BLaER1 treated with 17β-estradiol and CSF1 and Interleukin-3, amounts not matched to agents 10 nM and 100 nM (cell line): Measurements from ENCODE around the gene EPB41L4B.
"Not testable (repeated sequence)": the region's sequence is repeated elsewhere in the genome, so short reads cannot be mapped to it uniquely, and the experiment has no call there.

Experiments
- H3K27ac ChIP-seq, 11 experiments: shearing (Covaris generic); formaldehyde crosslinking; 2 replicates each; pipeline ENCODE4 v1.8.1; 2022
- H3K27me3 ChIP-seq, 11 experiments: shearing (Covaris generic); formaldehyde crosslinking; 2 replicates each; pipeline ENCODE4 v1.8.1; 2022
- H3K36me3 ChIP-seq, 11 experiments: shearing (Covaris generic); formaldehyde crosslinking; 2 replicates each; pipeline ENCODE4 v1.8.1; 2022
- H3K4me1 ChIP-seq, 10 experiments: shearing (Covaris generic); formaldehyde crosslinking; 2 replicates each; pipeline ENCODE4 v1.8.1; 2022
- H3K4me2 ChIP-seq, 11 experiments: shearing (Covaris generic); formaldehyde crosslinking; 2 replicates each; pipeline ENCODE4 v1.8.1; 2022
- H3K4me3 ChIP-seq, 10 experiments: shearing (Covaris generic); formaldehyde crosslinking; 2 replicates each; pipeline ENCODE4 v1.8.1; 2022
- H3K9ac ChIP-seq, 11 experiments: shearing (Covaris generic); formaldehyde crosslinking; 2 replicates each; pipeline ENCODE4 v1.8.1; 2022
- H3K9me3 ChIP-seq, 11 experiments: shearing (Covaris generic); formaldehyde crosslinking; replicated peaks in 1 of 11; 2 replicates each; pipeline ENCODE4 v1.8.1; 2022
- H4K20me1 ChIP-seq, 11 experiments: shearing (Covaris generic); formaldehyde crosslinking; 2 replicates each; pipeline ENCODE4 v1.8.1; 2022
- Cebpa-rat ChIP-seq, 11 experiments: shearing (Covaris generic); IDR thresholded peaks; 2 replicates each; pipeline ENCODE4 v1.8.1; 2022

EPB41L4B gene

DNA sequence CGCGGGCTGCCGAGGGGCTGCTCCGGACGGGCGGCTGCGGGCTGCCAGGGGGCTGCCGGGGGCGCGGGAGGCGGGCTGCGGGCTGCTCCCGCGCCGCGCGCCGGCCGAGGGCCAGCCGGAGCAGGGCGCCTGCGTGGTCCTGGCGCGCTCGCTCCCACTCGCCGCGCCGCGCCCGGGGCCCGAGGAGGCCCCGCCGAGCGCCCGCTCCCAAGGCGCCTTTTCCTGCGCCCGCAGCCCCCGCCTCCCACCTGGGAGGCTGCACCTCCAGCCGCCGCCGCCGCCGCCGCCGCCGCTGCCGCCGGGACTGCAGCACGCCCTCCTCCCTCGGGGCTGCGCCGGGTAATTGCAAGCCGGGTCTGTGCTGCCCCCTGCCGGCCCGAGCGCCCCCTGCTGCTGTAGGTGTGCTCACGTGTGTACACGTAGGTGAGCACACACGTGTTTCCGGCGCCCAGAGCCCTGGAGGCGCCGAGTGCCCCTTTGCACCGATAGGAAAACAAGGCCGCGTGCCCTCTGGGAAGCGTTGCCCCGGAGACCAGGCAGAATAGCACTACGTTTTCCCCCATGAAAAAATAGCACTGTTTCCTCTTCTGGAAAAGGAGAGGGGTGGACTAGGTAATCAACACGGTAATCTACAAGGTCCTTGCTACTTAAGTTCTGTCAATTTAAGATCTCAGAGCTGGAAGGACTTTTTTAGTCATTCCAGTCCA, at the start of gene EPB41L4B:
EPB41L4B (minus strand) TSS at position 318 of the 707 bp plus-strand sequence. CDS start 613 bp downstream, outside the sequence.
- H4K20me1 ChIP-seq: peaks cover 0 to 46% (median 20%) of the 10 kb centered on the region in 11 experiments; a peak in 15 of 22 replicates
- no peak within 1 kb of the TSS for H3K27ac ChIP-seq
- no peaks in the 10 kb centered on the region for H3K36me3 ChIP-seq
- 0 out of 22 replicates have a peak, but pooled peaks cover 0 to 7% (median 0%) of the 10 kb centered on the region in 11 experiments for H3K9me3 ChIP-seq
- TF ChIP-seq Cebpa-rat (IDR thresholded peaks at IDR 0.05): no peak
- H3K9ac ChIP-seq: peak within 1 kb of the TSS in 9 of 11 experiments; percentile 28 to 74 (median 57); a peak in 16 of 22 replicates
- peaks cover 7 to 27% (median 13%) of the 10 kb centered on the region in 10 experiments; a peak in 14 of 20 replicates for H3K4me1 ChIP-seq
- H3K4me2 ChIP-seq: peak within 1 kb of the TSS; percentile 77 to 93 (median 89)
- peaks cover 44 to 67% (median 50%) of the 10 kb centered on the region in 11 experiments for H3K27me3 ChIP-seq
- peak within 1 kb of the TSS; percentile 63 to 76 (median 68) for H3K4me3 ChIP-seq

DNA sequence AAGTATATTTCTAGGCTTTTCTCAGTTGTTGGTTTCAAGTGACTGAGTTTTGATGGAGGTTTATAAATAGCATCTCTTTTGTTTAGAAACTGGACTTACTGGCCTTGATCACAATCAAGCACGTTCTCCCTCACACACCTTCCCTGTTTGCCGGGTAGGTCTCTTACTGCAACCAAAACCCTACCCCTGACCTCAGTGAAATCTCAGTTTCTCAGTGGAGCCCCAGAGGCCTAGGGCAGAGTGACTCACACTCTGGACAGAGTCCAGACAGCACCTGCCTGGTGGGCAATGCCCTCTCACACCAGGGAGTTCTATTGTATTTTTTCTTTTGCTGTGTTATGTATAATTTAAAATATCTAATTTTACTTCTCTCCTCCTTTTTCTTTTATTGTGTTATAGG, 48.4 kb upstream of the EPB41L4B start:
- Histone ChIP-seq H3K9me3 (peaks cover 16 to 32% (median 19%) of the 10 kb centered on the region in 11 experiments), H3K27ac (no peak overlapping the region), H3K4me1 (peaks cover 0 to 25% (median 16%) of the 10 kb centered on the region in 10 experiments; a peak in 13 of 20 replicates), H3K4me3 (no peak overlapping the region), H4K20me1 (no peaks in the 10 kb centered on the region), H3K4me2 (peak overlapping the region in 6 of 11 experiments; percentile 2 to 67 (median 38); a peak in 10 of 22 replicates), H3K36me3 (no peaks in the 10 kb centered on the region), H3K27me3 (no peaks in the 10 kb centered on the region), H3K9ac (no peak overlapping the region)
- no peak for TF ChIP-seq Cebpa-rat (IDR thresholded peaks at IDR 0.05)

DNA sequence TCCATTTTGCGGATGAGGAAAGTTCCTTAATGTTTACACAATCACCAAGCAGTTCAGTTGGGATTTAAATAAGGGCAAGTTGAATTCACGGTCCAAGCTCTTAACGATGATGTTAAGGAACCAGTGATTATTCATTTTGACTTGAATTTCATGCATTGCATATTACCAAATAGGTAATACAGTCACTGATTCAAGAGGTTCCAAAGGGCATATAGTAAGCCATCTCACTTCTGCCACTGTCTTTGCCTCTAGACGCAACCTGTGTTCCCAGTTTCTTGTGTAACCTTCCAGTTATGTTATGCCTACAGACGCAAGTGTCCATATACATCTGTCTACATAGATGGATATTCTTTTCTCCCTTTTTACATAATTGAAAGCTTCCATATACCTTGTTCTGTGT, 39.9 kb upstream of the EPB41L4B start:
- Histone ChIP-seq H3K9ac (no peak overlapping the region), H3K9me3 (peaks cover 0 to 5% (median 0%) of the 10 kb centered on the region in 11 experiments; a peak in 3 of 22 replicates), H3K36me3 (no peaks in the 10 kb centered on the region), H4K20me1 (no peaks in the 10 kb centered on the region), H3K4me2 (no peak overlapping the region), H3K27ac (no peak overlapping the region), H3K4me3 (no peak overlapping the region), H3K4me1 (no peaks in the 10 kb centered on the region), H3K27me3 (no peaks in the 10 kb centered on the region)
- no peak for TF ChIP-seq Cebpa-rat (IDR thresholded peaks at IDR 0.05)

DNA sequence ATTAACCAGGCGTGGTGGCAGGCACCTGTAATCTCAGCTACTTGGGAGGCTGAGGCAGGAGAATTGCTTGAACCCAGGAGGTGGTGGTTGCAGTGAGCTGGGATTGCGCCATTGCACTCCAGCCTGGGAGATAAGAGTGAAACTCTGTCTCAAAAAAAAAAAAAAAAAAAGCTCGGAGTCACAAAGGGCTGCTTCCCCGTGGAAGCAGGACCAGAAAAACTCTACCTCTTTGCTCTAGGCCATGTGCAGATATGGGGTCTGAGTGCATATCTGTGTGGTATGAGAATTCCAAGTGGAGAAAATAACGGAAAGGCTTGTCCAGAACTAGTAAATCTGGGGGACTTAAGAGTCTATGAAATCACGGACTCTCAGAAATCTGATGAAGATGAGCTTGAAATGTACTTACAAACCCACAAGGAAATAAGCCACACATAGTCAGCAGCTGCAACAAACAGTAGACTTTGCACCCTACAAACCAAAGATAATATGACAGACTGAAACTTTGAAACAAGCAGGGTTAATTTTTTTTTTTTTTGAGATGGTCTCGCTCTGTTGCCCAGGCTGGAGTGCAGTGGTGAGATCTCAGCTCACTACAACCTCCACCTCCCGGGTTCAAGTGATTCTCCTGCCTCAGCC, 38.2 kb upstream of the EPB41L4B start:
- not testable (repeated sequence) for H3K9me3 ChIP-seq, H3K4me2 ChIP-seq, H3K27me3 ChIP-seq, H3K27ac ChIP-seq, H4K20me1 ChIP-seq, H3K36me3 ChIP-seq, H3K4me1 ChIP-seq, H3K4me3 ChIP-seq, H3K9ac ChIP-seq

GRCh38 chr9:109355564-109356297, 34.9 kb upstream of the EPB41L4B start:
- Histone ChIP-seq H3K9me3 (peaks cover 0 to 5% (median 0%) of the 10 kb centered on the region in 11 experiments; a peak in 3 of 22 replicates), H3K4me1 (no peaks in the 10 kb centered on the region), H3K4me2 (no peak overlapping the region), H3K4me3 (no peak overlapping the region), H4K20me1 (no peaks in the 10 kb centered on the region), H3K36me3 (no peaks in the 10 kb centered on the region), H3K27ac (no peak overlapping the region), H3K9ac (no peak overlapping the region), H3K27me3 (no peaks in the 10 kb centered on the region)
- TF ChIP-seq Cebpa-rat (IDR thresholded peaks at IDR 0.05): no peak

GRCh38 chr9:109354190-109354589, 33.3 kb upstream of the EPB41L4B start:
- no peak overlapping the region for H3K27ac ChIP-seq
- no peaks in the 10 kb centered on the region for H4K20me1 ChIP-seq
- H3K36me3 ChIP-seq: no peaks in the 10 kb centered on the region
- no peak overlapping the region for H3K4me3 ChIP-seq
- H3K4me1 ChIP-seq: no peaks in the 10 kb centered on the region
- no peak overlapping the region for H3K9ac ChIP-seq
- no peak for TF ChIP-seq Cebpa-rat (IDR thresholded peaks at IDR 0.05)
- H3K4me2 ChIP-seq: no peak overlapping the region
- peaks cover 0 to 5% (median 0%) of the 10 kb centered on the region in 11 experiments; a peak in 3 of 22 replicates for H3K9me3 ChIP-seq
- H3K27me3 ChIP-seq: no peaks in the 10 kb centered on the region

- no peaks in the 10 kb centered on the region for H3K36me3 ChIP-seq
- no peak for TF ChIP-seq Cebpa-rat (IDR thresholded peaks at IDR 0.05)
- H3K27me3 ChIP-seq: no peaks in the 10 kb centered on the region
Measured at GRCh38 chr9:109351032-109351431, 30.2 kb upstream of the EPB41L4B start.

GRCh38 chr9:109349421-109349846, 28.6 kb upstream of the EPB41L4B start:
- H3K4me2 ChIP-seq: no peak overlapping the region

More at GRCh38 chr9:109351032-109351431, 30.2 kb upstream of the EPB41L4B start:
- Histone ChIP-seq H4K20me1 (no peaks in the 10 kb centered on the region), H3K9ac (no peak overlapping the region), H3K4me2 (no peak overlapping the region), H3K4me1 (no peaks in the 10 kb centered on the region), H3K9me3 (peaks cover 0 to 3% (median 0%) of the 10 kb centered on the region in 11 experiments; a peak in 1 of 22 replicates), H3K27ac (no peak overlapping the region), H3K4me3 (no peak overlapping the region)

DNA sequence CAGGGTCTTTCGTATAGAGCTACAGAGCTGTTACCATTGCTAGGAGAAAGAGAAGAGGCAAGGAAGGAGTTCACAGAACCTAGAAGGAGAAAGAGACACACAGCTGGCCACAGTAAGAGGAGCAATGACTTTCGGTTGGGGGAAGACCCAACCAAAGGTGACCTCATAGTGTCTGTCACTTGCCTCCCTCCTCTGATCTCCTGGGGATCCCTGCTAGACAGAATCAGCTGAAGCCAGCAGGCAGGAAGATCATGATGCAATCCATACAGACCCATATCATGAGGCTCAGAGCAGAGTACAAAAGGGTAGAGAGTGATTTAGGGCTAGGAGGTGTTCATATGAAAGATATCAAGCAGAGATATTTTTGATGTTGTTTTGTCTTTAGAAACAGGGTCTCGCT, 26.0 kb upstream of the EPB41L4B start:
- no peaks in the 10 kb centered on the region for H4K20me1 ChIP-seq
- H3K9ac ChIP-seq: no peak overlapping the region
- H3K4me3 ChIP-seq: no peak overlapping the region
- no peak overlapping the region for H3K4me2 ChIP-seq
- no peaks in the 10 kb centered on the region for H3K36me3 ChIP-seq
- H3K27me3 ChIP-seq: no peaks in the 10 kb centered on the region
- no peak for TF ChIP-seq Cebpa-rat (IDR thresholded peaks at IDR 0.05)
- H3K4me1 ChIP-seq: peaks cover 0 to 4% (median 0%) of the 10 kb centered on the region in 10 experiments; a peak in 1 of 20 replicates
- no peak overlapping the region for H3K27ac ChIP-seq
- no peaks in the 10 kb centered on the region for H3K9me3 ChIP-seq

More at GRCh38 chr9:109349421-109349846, 28.6 kb upstream of the EPB41L4B start:
- Histone ChIP-seq H3K9ac (no peak overlapping the region), H3K27ac (no peak overlapping the region), H3K4me1 (peaks cover 0 to 4% (median 0%) of the 10 kb centered on the region in 10 experiments; a peak in 1 of 20 replicates), H3K27me3 (no peaks in the 10 kb centered on the region), H3K36me3 (no peaks in the 10 kb centered on the region), H3K4me3 (no peak overlapping the region), H3K9me3 (no peaks in the 10 kb centered on the region), H4K20me1 (no peaks in the 10 kb centered on the region)
- TF ChIP-seq Cebpa-rat (IDR thresholded peaks at IDR 0.05): no peak
